SK-N-MC (cell line): ENCODE results near the gene RNLS.
"Not testable (repeated sequence)": the region's sequence is repeated elsewhere in the genome, so short reads cannot be mapped to it uniquely, and the experiment has no call there.

Source experiments
- EZH2 ChIP-seq: fragments of 200-600 bp; sonication (generic); IDR thresholded peaks from one replicate; pipeline ENCODE4 v1.6.1; 2017; ENCODE audit warnings: antibody characterized with exemption
- FOXP2 ChIP-seq: optimal IDR thresholded peaks from 2 replicates; pipeline ENCODE3; 2011; ENCODE audit warnings: mild to moderate bottlenecking, moderate library complexity; ENCODE audit not compliant: insufficient read depth; ENCODE audit errors: extremely low read length, control extremely low read depth
- POLR2AphosphoS5 ChIP-seq: IDR thresholded peaks from 2 replicates; pipeline ENCODE4 v1.6.1; 2012; ENCODE audit warnings: mild to moderate bottlenecking, low read depth, low read length, borderline replicate concordance

DNA sequence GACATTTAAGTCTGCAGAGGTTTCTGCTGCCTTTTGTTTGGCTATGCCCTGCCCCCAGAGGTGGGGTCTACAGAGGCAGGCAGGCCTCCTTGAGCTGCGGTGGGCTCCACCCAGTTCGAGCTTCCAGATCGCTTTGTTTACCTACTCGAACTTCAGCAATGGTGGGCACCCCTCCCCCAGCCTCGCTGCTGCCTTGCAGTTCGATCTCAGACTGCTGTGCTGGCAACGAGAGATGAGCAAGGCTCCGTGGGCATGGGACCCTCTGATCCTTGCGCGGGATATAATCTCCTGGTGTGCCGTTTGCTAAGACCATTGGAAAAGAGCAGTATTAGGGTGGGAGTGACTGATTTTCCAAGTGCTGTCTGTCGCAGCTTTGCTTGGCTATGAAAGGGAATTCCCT, 227.4 kb downstream of the RNLS start:
- not testable (repeated sequence) for TF ChIP-seq FOXP2, POLR2AphosphoS5, EZH2
